ENCODE data around the gene ATP11A.

GRCh38 chr13:112889351-112890290, 199.8 kb downstream of the ATP11A start:
- TF ChIP-seq POLR2AphosphoS5 (IDR thresholded peaks at IDR 0.05) (no peak), POLR2A (IDR thresholded peaks at IDR 0.05) (no peak)
